M059J (cell line): ENCODE measurements around the gene MEF2A. TPM values are rescaled to one million over a fixed set of nuclear protein-coding genes. Genes with fewer than 3 reads are reported as not detected.
"Not testable (repeated sequence)": the region's sequence is repeated elsewhere in the genome, so short reads cannot be mapped to it uniquely, and the experiment has no call there.

Source experiments
- DNase-seq: peaks from one replicate; pipeline ENCODE4 v3.0.0-alpha.2; 2012; ENCODE audit warnings: low read depth
- total RNA-seq: library from RNA; depleted of rRNA; stranded (reverse); fragments of >200 nt; shearing (Covaris generic); gene quantifications from 2 replicates; pipeline ENCODE4 v1.2.3, GENCODE V29; 2014; rRNA removed

The MEF2A gene
- total RNA-seq = 16.4 and 21.0 TPM in 2 replicates

DNA sequence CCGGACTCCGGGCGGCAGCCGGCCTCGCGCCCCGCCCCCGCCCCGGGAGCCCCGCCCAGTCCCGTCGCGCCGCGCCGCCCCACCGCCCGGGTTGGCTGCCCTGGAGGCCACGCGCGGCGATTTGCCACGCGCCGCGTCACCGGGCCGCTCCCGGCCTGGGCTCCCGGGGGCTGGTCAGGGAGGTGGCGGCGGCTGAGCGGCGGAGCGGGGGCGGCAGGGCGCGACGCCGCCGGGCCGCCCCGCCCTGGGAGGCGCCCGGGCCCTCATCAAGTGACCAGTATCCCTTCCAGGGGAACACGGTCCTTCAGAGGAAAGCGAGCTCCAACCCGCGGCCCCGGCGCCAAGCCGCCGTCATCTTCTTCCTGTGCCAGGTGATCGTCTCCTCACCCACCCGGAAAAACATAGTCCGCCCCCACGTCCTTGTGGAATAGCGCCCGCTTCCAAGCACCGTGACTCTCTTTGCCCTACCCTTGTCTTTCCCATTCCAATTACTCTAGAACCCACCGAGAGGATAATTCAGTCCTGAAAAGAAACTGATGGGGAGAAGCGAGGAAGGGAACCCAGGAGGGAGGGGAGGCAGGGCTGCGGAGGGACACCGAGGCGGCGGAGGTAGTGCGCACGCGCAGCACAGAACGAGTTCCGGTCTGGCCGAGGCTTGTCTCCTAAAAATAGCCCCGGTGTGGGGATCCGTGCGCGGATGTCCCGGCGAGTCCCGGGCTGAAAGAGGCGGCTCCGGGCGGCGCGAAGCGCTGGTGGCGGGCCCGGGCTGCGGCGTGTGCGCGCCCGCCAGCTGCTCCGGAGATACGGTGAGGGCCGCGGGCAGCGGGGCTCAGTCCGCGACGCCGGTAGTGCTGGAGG lies at the start of gene MEF2A:
Gene MEF2A (plus strand): TSS at position 686 of the 858 bp plus-strand sequence. CDS start 67,136 bp downstream, outside the sequence.
- DNase-seq = peak; percentile 87

DNA sequence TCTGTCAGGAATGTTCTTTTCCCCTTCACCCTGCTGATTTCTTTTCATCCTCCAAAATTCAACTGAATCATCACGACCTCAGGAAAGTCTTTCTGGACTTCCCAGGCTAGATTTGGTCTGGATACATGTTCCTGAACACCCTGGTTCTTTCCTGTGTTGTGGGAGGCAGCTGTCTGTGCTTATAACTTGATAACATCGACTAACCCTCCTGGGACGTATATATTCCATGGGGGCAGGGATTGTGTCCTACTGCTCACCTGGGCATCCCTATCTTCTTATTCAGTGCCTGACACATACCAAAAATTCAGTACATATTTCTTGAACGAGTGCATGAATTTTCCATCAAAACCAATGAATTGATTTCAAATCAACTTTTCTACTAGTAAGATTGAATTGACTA lies 47.6 kb upstream of the MEF2A start:
- DNase-seq = no peak

DNA sequence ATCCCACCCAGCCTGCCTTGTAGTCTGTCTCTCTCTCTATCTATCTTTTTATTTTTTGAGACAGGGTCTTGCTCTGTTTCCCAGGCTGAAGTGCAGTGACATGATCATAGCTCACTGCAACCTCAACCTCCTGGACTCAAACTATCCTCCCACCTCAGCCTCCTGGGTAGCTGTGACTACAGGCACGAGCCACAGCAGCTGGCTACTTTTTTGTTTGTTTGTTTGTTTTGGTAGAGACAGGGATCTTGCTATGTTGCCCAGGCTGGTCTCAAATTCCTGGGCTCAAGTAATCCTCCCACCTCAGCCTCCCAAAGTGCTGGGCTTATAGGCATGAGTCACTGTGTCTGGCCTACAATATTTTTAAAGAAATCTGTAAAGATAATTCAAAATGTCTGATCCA lies 46.4 kb upstream of the MEF2A start:
- DNase-seq = not testable (repeated sequence)

DNA sequence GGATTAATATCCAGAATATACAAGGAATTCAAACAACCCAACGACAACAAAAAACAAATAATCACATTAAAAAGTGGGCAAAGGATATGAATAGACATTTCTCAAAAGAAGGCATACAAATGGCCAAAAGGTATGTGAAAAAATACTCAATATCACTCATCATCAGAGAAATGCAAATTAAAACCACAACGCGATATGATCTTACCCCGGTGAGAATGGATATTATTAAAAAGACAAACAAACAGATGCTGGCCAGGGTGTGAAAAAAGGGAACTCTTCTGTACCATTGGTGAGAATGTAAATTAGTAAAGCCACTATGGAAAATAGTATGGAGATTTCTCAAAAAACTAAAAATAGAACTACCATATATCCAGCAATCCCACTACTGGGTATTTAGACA lies 43.5 kb upstream of the MEF2A start:
- no peak for DNase-seq

GRCh38 chr15:99526176-99526575 lies 39.6 kb upstream of the MEF2A start:
- no peak for DNase-seq

GRCh38 chr15:99526671-99527070 lies 39.1 kb upstream of the MEF2A start:
- DNase-seq = no peak

- DNase-seq = peak; percentile 95
Observed at GRCh38 chr15:99536422-99537040, 29.3 kb upstream of the MEF2A start.

DNA sequence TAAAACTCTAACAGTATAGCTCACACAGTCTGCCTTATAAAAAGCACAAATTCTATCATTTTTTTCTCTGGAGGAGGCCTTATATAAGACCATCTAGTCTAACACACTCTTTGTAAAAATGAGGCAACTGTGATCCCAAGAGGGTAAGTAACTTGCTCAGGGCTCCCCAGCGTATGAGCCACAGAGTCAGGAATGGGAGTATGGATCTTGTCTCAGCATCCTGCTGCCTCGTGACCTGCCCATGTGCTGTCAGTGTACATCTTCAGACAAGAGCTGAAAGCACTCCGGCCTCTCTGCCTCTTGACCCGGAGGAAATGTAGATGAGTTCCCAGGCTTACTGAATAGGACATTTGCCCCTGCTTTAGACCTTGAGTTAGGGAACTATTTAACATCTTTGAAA lies 28.4 kb upstream of the MEF2A start:
- no peak for DNase-seq

- DNase-seq = no peak
Observed at GRCh38 chr15:99538261-99538660, 27.5 kb upstream of the MEF2A start.

GRCh38 chr15:99542828-99543227 lies 23.0 kb upstream of the MEF2A start:
- DNase-seq = no peak

DNA sequence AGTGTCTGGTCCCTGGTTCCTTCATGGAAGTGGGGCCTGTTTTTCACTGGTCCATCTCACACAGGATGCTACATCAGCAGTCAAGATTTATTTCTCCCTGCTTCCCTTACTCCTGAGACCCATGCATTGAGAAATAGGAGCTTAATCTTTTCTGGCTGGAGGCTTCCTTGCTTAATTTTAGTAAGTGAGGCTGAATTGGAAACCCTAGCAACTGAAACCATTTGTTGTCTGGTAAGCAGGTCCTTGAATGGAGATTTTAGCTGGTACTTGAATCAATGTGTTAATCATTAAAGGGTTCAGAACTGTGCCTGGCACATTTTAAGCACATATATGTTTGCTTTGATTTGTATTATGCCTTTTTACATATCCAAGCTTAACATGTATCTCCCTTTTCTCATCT lies 20.2 kb upstream of the MEF2A start:
- no peak for DNase-seq

GRCh38 chr15:99546441-99547100 lies 19.2 kb upstream of the MEF2A start:
- no peak for DNase-seq

- DNase-seq = no peak
Observed at GRCh38 chr15:99547517-99547916, 18.3 kb upstream of the MEF2A start.

- DNase-seq = no peak
Observed at GRCh38 chr15:99550077-99550476, 15.7 kb upstream of the MEF2A start.

- DNase-seq = peak; percentile 66
Observed at GRCh38 chr15:99552111-99552510, 13.7 kb upstream of the MEF2A start.

GRCh38 chr15:99554880-99555488 lies 10.8 kb upstream of the MEF2A start:
- DNase-seq = no peak

DNA sequence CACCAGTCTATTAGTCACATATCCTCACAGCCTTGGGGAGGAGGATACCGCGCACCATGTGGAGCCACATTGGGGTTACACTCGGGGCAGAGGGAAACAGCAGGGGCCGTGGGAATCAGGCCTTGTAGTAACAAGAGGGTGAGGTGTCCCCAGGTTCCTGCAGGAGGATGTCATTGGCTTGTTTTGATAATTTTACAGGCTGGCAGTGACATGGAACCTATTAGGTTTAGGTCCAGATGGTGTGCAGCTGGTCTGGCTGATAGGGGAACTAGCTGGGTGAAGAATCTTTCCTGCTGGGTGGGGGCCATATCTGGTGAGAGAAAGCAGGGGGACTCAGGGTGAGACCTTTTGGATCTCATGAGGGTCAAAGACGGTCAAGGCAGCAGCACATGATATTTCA lies 9.8 kb upstream of the MEF2A start:
- no peak for DNase-seq

DNA sequence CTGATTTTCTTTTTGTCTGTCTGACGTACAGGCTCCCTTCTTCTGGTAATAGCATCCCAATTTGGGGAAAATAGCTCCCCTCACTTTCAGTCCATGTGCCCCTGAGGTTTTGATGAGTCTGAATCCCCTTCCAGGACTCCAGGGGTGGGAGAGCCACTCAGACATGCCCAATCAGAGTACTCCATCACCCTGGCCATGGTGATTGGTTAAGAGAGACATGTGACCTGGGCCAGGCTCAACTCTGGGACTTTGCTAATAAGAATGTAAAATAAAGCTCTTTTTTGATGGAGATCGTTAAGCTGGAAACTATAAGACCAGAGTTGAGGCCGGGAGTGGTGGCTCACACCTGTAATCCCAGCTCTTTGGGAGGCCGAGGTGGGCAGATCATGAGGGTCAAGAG lies 9.2 kb upstream of the MEF2A start:
- no peak for DNase-seq

DNA sequence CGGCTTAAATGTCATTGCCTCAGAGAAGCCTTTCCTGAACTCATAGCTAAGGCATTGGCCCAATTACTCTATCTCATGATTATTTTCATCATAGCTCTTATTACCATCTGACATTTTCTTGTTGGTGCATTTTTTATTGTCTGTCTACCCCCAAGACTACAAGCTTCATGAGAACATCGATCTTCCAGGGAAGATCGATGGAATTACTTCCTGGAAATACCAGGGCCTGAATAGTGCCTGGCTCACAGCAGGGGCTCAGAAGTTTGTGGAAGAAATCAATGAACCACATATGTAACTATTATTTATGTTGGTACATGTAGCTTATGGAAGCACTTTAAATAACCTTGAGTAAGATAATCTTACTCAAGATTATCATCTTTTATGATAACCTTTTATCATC lies 7.7 kb upstream of the MEF2A start:
- no peak for DNase-seq

DNA sequence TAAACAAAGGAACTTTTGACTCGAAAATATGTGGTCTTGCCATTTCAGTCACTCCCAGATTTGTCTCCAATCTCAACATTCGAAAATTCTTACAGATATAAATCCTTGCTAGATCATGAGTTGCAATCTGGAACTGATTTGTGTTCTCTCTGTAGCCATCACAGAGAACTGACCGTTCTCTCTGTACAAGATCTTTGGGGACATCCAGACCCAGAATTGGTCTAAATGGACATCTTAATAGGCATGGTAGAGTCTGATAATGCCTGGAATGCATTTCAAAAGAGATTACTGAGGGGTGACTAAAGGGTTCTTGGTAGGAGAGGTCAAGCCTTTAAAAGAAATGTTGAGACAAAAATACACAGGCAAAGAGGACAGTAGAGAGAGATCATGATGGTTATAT lies 7.2 kb upstream of the MEF2A start:
- no peak for DNase-seq

GRCh38 chr15:99561476-99562230 lies 4.1 kb upstream of the MEF2A start:
- no peak for DNase-seq

DNA sequence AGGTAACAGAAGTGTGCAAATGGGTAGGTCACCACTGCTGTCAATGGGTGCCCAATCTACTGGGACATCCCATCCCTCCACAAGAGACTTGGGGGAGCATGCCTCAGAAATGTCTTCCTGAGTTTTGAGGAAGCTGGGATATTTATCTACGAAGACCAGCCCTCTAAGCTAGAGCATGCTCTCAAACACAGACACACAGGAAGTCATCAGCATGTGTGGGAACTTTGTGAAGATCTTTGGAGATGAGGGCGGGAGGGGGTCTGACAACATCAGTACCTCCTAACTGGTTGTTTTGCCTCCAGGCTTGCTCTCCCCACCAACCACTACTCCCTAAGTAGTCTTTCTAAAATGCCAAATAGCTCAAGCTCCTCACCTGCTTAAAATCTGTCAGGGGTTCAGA lies 3.5 kb upstream of the MEF2A start:
- DNase-seq = no peak
